Spleen (tissue), 7 donors: ENCODE measurements around the gene ABCA13.

Experiments used
- POLR2A ChIP-seq, 3 donors: fragments of 450-650 bp; IDR thresholded peaks; one replicate each; pipeline ENCODE4 v1.5.1; 2017; ENCODE audit warnings: antibody characterized with exemption in 3 of 3, mild to moderate bottlenecking in 1 of 3
- POLR2AphosphoS5 ChIP-seq, 3 donors: sonication (generic); formaldehyde crosslinking; IDR thresholded peaks; one replicate each; pipeline ENCODE4 v1.5.1; 2017; ENCODE audit warnings: antibody characterized with exemption in 3 of 3
- TF ChIP-seq, protein P1 (sequence below), 11 experiments: fragments of 200-600 bp in 7 of 11; fragments of 450-650 bp in 4 of 11; sonication (generic) in 4 of 11; IDR thresholded peaks in 8 of 11; conservative IDR thresholded peaks in 3 of 11; 1 replicate in 7 of 11; 2 replicates in 4 of 11; pipeline versions ENCODE4 v1.4.0 to v1.8.0; 2016 to 2021; ENCODE audit warnings: antibody characterized with exemption in 11 of 11, inconsistent platforms in 4 of 11, mild to moderate bottlenecking in 1 of 11
- donor health status: DM: no; HTN: no; CAD: no; lungs with moderate emphysema.
- donor health status: DM: no; HTN: no; CAD: no.
- donor health status: DM: no; HTN: no; CAD: no.

DNA sequence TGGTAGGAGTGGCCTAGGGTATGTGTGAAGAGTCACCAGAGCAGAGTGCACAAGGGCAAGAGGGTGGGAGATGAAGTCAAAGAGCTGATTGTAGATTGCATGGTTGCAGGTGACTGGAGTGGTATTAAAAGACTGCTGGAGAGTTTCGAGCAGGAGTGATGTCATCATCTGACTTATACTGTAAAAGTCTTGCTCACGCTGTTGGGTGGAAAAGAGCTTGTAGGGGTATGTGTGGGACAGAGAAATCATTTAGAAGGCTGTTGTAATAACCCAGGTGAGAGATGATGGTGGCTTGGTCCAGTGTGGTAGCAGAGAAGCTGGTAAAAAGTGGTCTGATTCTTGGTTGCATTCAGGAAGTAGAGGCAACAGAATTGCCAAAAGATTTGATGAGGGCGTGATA lies 184.1 kb downstream of the ABCA13 start:
- TF ChIP-seq, protein P1, sequence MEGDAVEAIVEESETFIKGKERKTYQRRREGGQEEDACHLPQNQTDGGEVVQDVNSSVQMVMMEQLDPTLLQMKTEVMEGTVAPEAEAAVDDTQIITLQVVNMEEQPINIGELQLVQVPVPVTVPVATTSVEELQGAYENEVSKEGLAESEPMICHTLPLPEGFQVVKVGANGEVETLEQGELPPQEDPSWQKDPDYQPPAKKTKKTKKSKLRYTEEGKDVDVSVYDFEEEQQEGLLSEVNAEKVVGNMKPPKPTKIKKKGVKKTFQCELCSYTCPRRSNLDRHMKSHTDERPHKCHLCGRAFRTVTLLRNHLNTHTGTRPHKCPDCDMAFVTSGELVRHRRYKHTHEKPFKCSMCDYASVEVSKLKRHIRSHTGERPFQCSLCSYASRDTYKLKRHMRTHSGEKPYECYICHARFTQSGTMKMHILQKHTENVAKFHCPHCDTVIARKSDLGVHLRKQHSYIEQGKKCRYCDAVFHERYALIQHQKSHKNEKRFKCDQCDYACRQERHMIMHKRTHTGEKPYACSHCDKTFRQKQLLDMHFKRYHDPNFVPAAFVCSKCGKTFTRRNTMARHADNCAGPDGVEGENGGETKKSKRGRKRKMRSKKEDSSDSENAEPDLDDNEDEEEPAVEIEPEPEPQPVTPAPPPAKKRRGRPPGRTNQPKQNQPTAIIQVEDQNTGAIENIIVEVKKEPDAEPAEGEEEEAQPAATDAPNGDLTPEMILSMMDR (IDR thresholded peaks at IDR 0.05 in 8 of 11, conservative IDR thresholded peaks at IDR 0.05 in 3 of 11) = no peak
- TF ChIP-seq POLR2AphosphoS5 (IDR thresholded peaks at IDR 0.05) (no peak), POLR2A (IDR thresholded peaks at IDR 0.05) (no peak)
